GM12892 (cell line): ENCODE data around the gene ZDHHC7.

Experiments
- POLR2A ChIP-seq: IDR thresholded peaks from 2 replicates; pipeline ENCODE4 v1.6.1; 2011; ENCODE audit warnings: low read depth, low read length, control low read depth
- POLR2AphosphoS5 ChIP-seq: IDR thresholded peaks from 2 replicates; pipeline ENCODE4 v1.6.1; 2011; ENCODE audit warnings: low read depth, low read length, control low read depth
- TAF1 ChIP-seq: IDR thresholded peaks from 2 replicates; pipeline ENCODE4 v1.6.1; 2011; ENCODE audit warnings: low read depth, mild to moderate bottlenecking, control low read depth, low read length, borderline replicate concordance

DNA sequence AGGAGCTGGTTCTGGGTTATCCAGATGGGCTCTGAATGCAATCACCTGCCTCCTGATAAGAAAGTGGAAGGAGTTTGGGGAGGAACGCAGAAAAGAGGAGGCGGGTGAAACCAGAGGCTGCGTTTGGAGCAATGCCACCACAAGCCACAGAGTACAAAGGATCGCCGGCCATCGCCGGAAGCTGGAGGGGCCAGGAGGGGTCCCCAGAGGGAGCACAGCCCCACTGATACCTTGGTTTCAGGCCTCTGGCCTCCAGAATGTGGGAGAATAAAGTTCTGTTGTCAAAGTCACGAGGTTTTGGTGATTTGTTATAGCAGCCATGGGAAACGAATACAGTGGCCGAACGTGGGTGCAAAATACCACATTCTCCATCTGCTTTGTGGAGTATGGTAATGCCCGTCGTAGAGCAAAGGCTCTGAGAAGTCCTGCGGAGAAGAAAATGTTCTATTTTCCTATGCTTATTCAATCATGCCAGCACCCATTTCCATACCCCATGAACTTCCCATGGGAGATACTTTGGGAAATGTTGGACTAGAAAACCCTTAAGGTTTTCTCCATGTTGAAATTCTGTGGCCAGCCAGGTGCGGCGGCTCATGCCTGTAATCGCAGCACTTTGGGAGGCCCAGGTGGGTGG is 51.4 kb downstream of the ZDHHC7 start:
- TF ChIP-seq POLR2A = no peak
- no peak for TF ChIP-seq POLR2AphosphoS5
- no peak for TF ChIP-seq TAF1
